H1 (cell line): Measurements from ENCODE around the gene PTPMT1. TPM values are rescaled to one million over a fixed set of nuclear protein-coding genes. Genes with fewer than 3 reads are reported as not detected.

ENCODE experiments used
- CTCF ChIA-PET: fragments of 300-600 bp; sonication (Branson Sonifier 250); formaldehyde crosslinking; loops from one replicate; lab custom pipeline; 2021; ENCODE audit not compliant: partially characterized antibody; lab: Charles Lee
- POLR2A ChIA-PET: fragments of 300-600 bp; sonication (Branson Sonifier 250); formaldehyde crosslinking; loops from one replicate; lab custom pipeline; 2021; ENCODE audit warnings: inconsistent platforms; ENCODE audit not compliant: partially characterized antibody; lab: Charles Lee
- DNase-seq, 2 experiments: peaks; one replicate each; pipeline versions ENCODE4 v3.0.0 to v3.0.0-alpha.2; 2010 to 2022; ENCODE audit warnings: low spot score in 2 of 2, low read depth in 1 of 2, mixed read lengths in 1 of 2
- FAIRE-seq: peaks from 2 replicates; lab custom pipeline; 2011; peaks lifted over from hg19 to GRCh38; lab: Jason Lieb, UNC
- H2AFZ ChIP-seq: 2 replicates; pipeline ENCODE4 v1.8.1; 2012; ENCODE audit warnings: low read length, inconsistent platforms
- H2AK5ac ChIP-seq: 2 replicates; pipeline ENCODE4 v1.6.1; 2013; ENCODE audit warnings: low read depth, low read length
- H2BK120ac ChIP-seq: replicated peaks from 2 replicates; pipeline ENCODE3; 2013; ENCODE audit warnings: low read depth, low read length, inconsistent platforms
- H2BK12ac ChIP-seq: 2 replicates; pipeline ENCODE4 v1.6.1; 2013; ENCODE audit warnings: low read depth, low read length
- H2BK15ac ChIP-seq: 2 replicates; pipeline ENCODE4 v1.6.1; 2013; ENCODE audit warnings: low read length
- H2BK20ac ChIP-seq: 2 replicates; pipeline ENCODE4 v1.6.1; 2013; ENCODE audit warnings: low read length
- H2BK5ac ChIP-seq: 2 replicates; pipeline ENCODE4 v1.6.1; 2013; ENCODE audit warnings: low read depth, low read length
- H3K14ac ChIP-seq: 2 replicates; pipeline ENCODE4 v1.6.1; 2013; ENCODE audit warnings: inconsistent platforms; ENCODE audit not compliant: insufficient read length
- H3K18ac ChIP-seq: 2 replicates; pipeline ENCODE4 v1.6.1; 2013; ENCODE audit warnings: low read length; ENCODE audit errors: extremely low read depth
- H3K23ac ChIP-seq: 2 replicates; pipeline ENCODE4 v1.6.1; 2013; ENCODE audit warnings: inconsistent platforms; ENCODE audit not compliant: insufficient read length
- H3K23me2 ChIP-seq: 2 replicates; pipeline ENCODE4 v1.6.1; 2013; ENCODE audit warnings: low read depth, low read length
- H3K27ac ChIP-seq: 2 replicates; pipeline ENCODE4 v1.6.1; 2011; ENCODE audit warnings: low read depth, low read length, inconsistent platforms
- H3K27me3 ChIP-seq, 4 experiments: replicated peaks in 1 of 4; 1 replicate in 1 of 4; 2 replicates in 3 of 4; pipeline versions ENCODE4 v1.6.1 to v1.8.1; 2011 to 2013; ENCODE audit warnings: low read length in 3 of 4, mild to moderate bottlenecking in 3 of 4, inconsistent platforms in 2 of 4, mixed read lengths in 2 of 4, moderate library complexity in 1 of 4; ENCODE audit not compliant: control insufficient read depth in 3 of 4, insufficient read depth in 3 of 4; ENCODE audit errors: extremely low read depth in 1 of 4
- H3K36me3 ChIP-seq, 4 experiments: 2 replicates each; pipeline versions ENCODE4 v1.6.1 to v1.8.1; 2011 to 2013; ENCODE audit warnings: mild to moderate bottlenecking in 4 of 4, low read length in 3 of 4, moderate library complexity in 2 of 4, control low read depth in 1 of 4, inconsistent platforms in 1 of 4; ENCODE audit not compliant: insufficient read depth in 4 of 4, control insufficient read depth in 2 of 4
- H3K4ac ChIP-seq: replicated peaks from 2 replicates; pipeline ENCODE3; 2013; ENCODE audit warnings: low read length, low read depth, mixed read lengths, inconsistent platforms; ENCODE audit not compliant: insufficient read length
- H3K4me1 ChIP-seq, 4 experiments: replicated peaks in 1 of 4; 1 replicate in 1 of 4; 2 replicates in 3 of 4; pipeline versions ENCODE4 v1.6.1 to v1.8.1; 2011 to 2013; ENCODE audit warnings: low read length in 3 of 4, inconsistent platforms in 2 of 4, mixed read lengths in 1 of 4; ENCODE audit not compliant: insufficient read depth in 4 of 4, control insufficient read depth in 3 of 4
- H3K4me2 ChIP-seq, 2 experiments: 2 replicates each; pipeline versions ENCODE4 v1.6.1 to v1.8.1; 2011 to 2013; ENCODE audit warnings: low read depth in 2 of 2, low read length in 2 of 2, control low read depth in 1 of 2, inconsistent platforms in 1 of 2, mild to moderate bottlenecking in 1 of 2; ENCODE audit not compliant: insufficient read depth in 1 of 2
- H3K4me3 ChIP-seq, 4 experiments: fragments of 200-600, 300-600 bp in 1 of 4; sonication (generic), shearing (Covaris generic), sonication (Bioruptor Twin) in 1 of 4; 2 replicates each; pipeline versions ENCODE4 v1.5.1 to v1.8.1; 2011 to 2016; ENCODE audit warnings: low read length in 4 of 4, low read depth in 3 of 4, control low read depth in 2 of 4, inconsistent platforms in 2 of 4, mild to moderate bottlenecking in 2 of 4, mixed read lengths in 1 of 4, moderate library complexity in 1 of 4; ENCODE audit not compliant: insufficient read depth in 2 of 4; ENCODE audit errors: extremely low read depth in 1 of 4
- H3K56ac ChIP-seq: replicated peaks from 2 replicates; pipeline ENCODE3; 2013; ENCODE audit warnings: low read depth, mild to moderate bottlenecking, mixed read lengths, low read length, inconsistent platforms; ENCODE audit not compliant: insufficient read length
- H3K79me1 ChIP-seq: 2 replicates; pipeline ENCODE4 v1.6.1; 2013; ENCODE audit warnings: low read depth, low read length, control low read depth
- H3K79me2 ChIP-seq, 2 experiments: 2 replicates each; pipeline versions ENCODE4 v1.6.1 to v1.8.1; 2012 to 2013; ENCODE audit warnings: low read length in 2 of 2, mild to moderate bottlenecking in 2 of 2, inconsistent platforms in 1 of 2; ENCODE audit not compliant: insufficient read depth in 2 of 2, control insufficient read depth in 1 of 2
- H3K9ac ChIP-seq, 4 experiments: replicated peaks in 1 of 4; 1 replicate in 1 of 4; 2 replicates in 3 of 4; pipeline versions ENCODE4 v1.6.1 to v1.8.1; 2011 to 2013; ENCODE audit warnings: low read depth in 3 of 4, low read length in 3 of 4, control low read depth in 2 of 4, mild to moderate bottlenecking in 2 of 4, moderate library complexity in 2 of 4, inconsistent platforms in 1 of 4; ENCODE audit errors: extremely low read depth in 1 of 4
- H3K9me3 ChIP-seq, 2 experiments: 2 replicates each; pipeline versions ENCODE4 v1.6.1 to v1.8.1; 2012 to 2013; ENCODE audit warnings: mild to moderate bottlenecking in 2 of 2, moderate library complexity in 2 of 2, control low read depth in 1 of 2, inconsistent platforms in 1 of 2, low read depth in 1 of 2, low read length in 1 of 2, mixed read lengths in 1 of 2; ENCODE audit not compliant: insufficient read depth in 2 of 2
- H4K20me1 ChIP-seq, 2 experiments: replicated peaks in 1 of 2; 2 replicates each; pipeline versions ENCODE3 to v1.8.1; 2011 to 2013; ENCODE audit warnings: inconsistent platforms in 2 of 2, low read length in 2 of 2, mild to moderate bottlenecking in 1 of 2; ENCODE audit not compliant: insufficient read depth in 2 of 2, control insufficient read depth in 1 of 2
- H4K5ac ChIP-seq: 2 replicates; pipeline ENCODE4 v1.6.1; 2013; ENCODE audit warnings: low read length, low read depth, mixed read lengths, inconsistent platforms; ENCODE audit not compliant: insufficient read length
- H4K8ac ChIP-seq: 2 replicates; pipeline ENCODE4 v1.8.0; 2013; ENCODE audit warnings: mild to moderate bottlenecking, moderate library complexity, low read length, inconsistent platforms; ENCODE audit not compliant: insufficient read depth; ENCODE audit errors: extremely low read depth
- H4K91ac ChIP-seq: replicated peaks from 2 replicates; pipeline ENCODE3; 2013; ENCODE audit warnings: low read length, mixed read lengths, inconsistent platforms; ENCODE audit not compliant: insufficient read length
- BRCA1 ChIP-seq: IDR thresholded peaks from 2 replicates; pipeline ENCODE4 v1.6.1; 2012; ENCODE audit warnings: low read depth, low read length, improper control_type of control experiment
- CEBPB ChIP-seq: IDR thresholded peaks from 2 replicates; pipeline ENCODE4 v1.6.1; 2012; ENCODE audit warnings: low read depth, low read length
- E2F6 ChIP-seq: IDR thresholded peaks from 2 replicates; pipeline ENCODE4 v1.6.1; 2012; ENCODE audit warnings: inconsistent platforms
- SIX5 ChIP-seq: IDR thresholded peaks from 2 replicates; pipeline ENCODE4 v1.6.1; 2011; ENCODE audit warnings: mild to moderate bottlenecking, low read depth, low read length
- WGBS, 2 experiments: shearing (Covaris generic) in 1 of 2; methylation state at CpG; one replicate each; pipeline versions ENCODE4 v1.1.6 to v1.1.7; 2013 to 2015; ENCODE audit warnings: low lambda C conversion rate in 2 of 2, mixed read lengths in 2 of 2, inconsistent platforms in 1 of 2, low coverage in 1 of 2, missing lambda C conversion rate in 1 of 2; ENCODE audit not compliant: insufficient replicate concordance in 2 of 2, insufficient coverage in 1 of 2, insufficient read length in 1 of 2; ENCODE audit errors: extremely low coverage in 1 of 2, missing lambda C conversion rate in 1 of 2; 5-methylcytosine and 5-hydroxymethylcytosine counted together
- polyA plus RNA-seq, 7 experiments: library from polyadenylated mRNA; depleted of rRNA in 3 of 7; stranded (reverse) in 5 of 7; unstranded in 2 of 7; fragments of >200 nt in 5 of 7; fragments of 200-250 nt in 2 of 7; gene quantifications; 1 replicate in 5 of 7; 2 replicates in 1 of 7; 4 replicates in 1 of 7; pipeline versions ENCODE4 v1.2.1 to v1.2.3, GENCODE V29; 2011 to 2013; ENCODE audit warnings: missing spikeins in 2 of 7, mixed read lengths in 2 of 7
- total RNA-seq: library from RNA; stranded (reverse); fragmentation: NEBNext Ultra II Directional; extraction: Animal tissue kit (Norgen Biotek cat#: 25700); gene quantifications from 2 replicates; pipeline ENCODE4 v1.2.1, GENCODE V29; 2021

Gene PTPMT1
- total and polyA plus RNA-seq, 2 of the 8 experiments (the other 6 are each of a cell fraction or from before 2014, with no cell fraction given): 44.8 to 105 TPM

GRCh38 chr11:47606731-47607130 lies 41.3 kb downstream of the PTPMT1 start:
- no peak overlapping the region for H2AK5ac ChIP-seq
- no peaks in the 10 kb centered on the region for H3K23me2 ChIP-seq
- no peak overlapping the region for H3K4ac ChIP-seq
- no peak overlapping the region for H2BK15ac ChIP-seq
- H3K27ac ChIP-seq: no peak overlapping the region
- DNase-seq: no peak
- no peaks in the 10 kb centered on the region for H3K79me1 ChIP-seq
- H3K23ac ChIP-seq: no peak overlapping the region
- FAIRE-seq: no peak
- H3K18ac ChIP-seq: no peak overlapping the region
- H4K20me1 ChIP-seq: no peaks in the 10 kb centered on the region
- H3K14ac ChIP-seq: no peak overlapping the region
- WGBS, 2 experiments: 63% methylated on average over 5 of the region's 5 CpGs; no CpG with 5 or more reads in 1 of the 2 experiments
- POLR2A ChIA-PET: interaction anchor here (0.6 to 2.9 kb wide), 5 partner anchors 9 to 23 kb away, joined by 3 to 14 read pairs (median 5); partner anchors contain the start of gene FAM180B
- no peak overlapping the region for H4K91ac ChIP-seq
- no peaks in the 10 kb centered on the region for H3K79me2 ChIP-seq
- H2AFZ ChIP-seq: no peak overlapping the region
- H2BK120ac ChIP-seq: no peak overlapping the region
- peak overlapping the region in 1 of 4 experiments; percentile 5; a peak in 1 of 7 replicates for H3K9ac ChIP-seq
- H2BK20ac ChIP-seq: no peak overlapping the region
- H4K8ac ChIP-seq: no peak overlapping the region
- H3K4me1 ChIP-seq: no peaks in the 10 kb centered on the region; a peak in 1 of 7 replicates
- H3K56ac ChIP-seq: no peak overlapping the region
- H3K4me3 ChIP-seq: no peak overlapping the region
- H3K9me3 ChIP-seq: no peaks in the 10 kb centered on the region
- TF ChIP-seq SIX5 (no peak), E2F6 (no peak), BRCA1 (no peak), CEBPB (no peak)
- TF ChIP-seq, all 59 proteins: peak for 0
- Histone ChIP-seq H3K4me2 (no peak overlapping the region), H4K5ac (no peak overlapping the region), H3K27me3 (no peaks in the 10 kb centered on the region), H3K36me3 (no peaks in the 10 kb centered on the region; a peak in 1 of 8 replicates), H2BK12ac (no peak overlapping the region), H2BK5ac (no peak overlapping the region)
- CTCF ChIA-PET: interaction anchor here (0.9 to 3.7 kb wide), 4 partner anchors 10 to 54 kb away, joined by 3 to 17 read pairs (median 6); no protein-coding TSS in a partner anchor
